Kidney tubule cell (primary cell): Measurements from ENCODE around the gene EYA2.
"Not testable (repeated sequence)": the region's sequence is repeated elsewhere in the genome, so short reads cannot be mapped to it uniquely, and the experiment has no call there.

Experiments used
- DNase-seq: peaks from one replicate; pipeline ENCODE4 v3.0.0-alpha.2; 2018; ENCODE audit warnings: low spot score

Gene EYA2

GRCh38 chr20:46932439-46932838 lies 37.8 kb downstream of the EYA2 start:
- DNase-seq, result not testable (repeated sequence)

GRCh38 chr20:46933150-46933549 lies 38.5 kb downstream of the EYA2 start:
- DNase-seq, result no peak

- no peak for DNase-seq
These were observed 40.2 kb downstream of the EYA2 start for GRCh38 chr20:46934746-46935287.

GRCh38 chr20:46935394-46936017 lies 40.9 kb downstream of the EYA2 start:
- no peak for DNase-seq

GRCh38 chr20:46936415-46937156 lies 41.9 kb downstream of the EYA2 start:
- DNase-seq, result no peak

GRCh38 chr20:46937157-46937523 lies 42.5 kb downstream of the EYA2 start:
- DNase-seq, result no peak

GRCh38 chr20:46937533-46938226 lies 43.0 kb downstream of the EYA2 start:
- no peak for DNase-seq

GRCh38 chr20:46938434-46938833 lies 43.8 kb downstream of the EYA2 start:
- no peak for DNase-seq

GRCh38 chr20:46939031-46939965 lies 44.7 kb downstream of the EYA2 start:
- DNase-seq, result peak; percentile 11

- DNase-seq, result no peak
These were observed 46.0 kb downstream of the EYA2 start for GRCh38 chr20:46940616-46941015.

GRCh38 chr20:46941404-46941803 lies 46.8 kb downstream of the EYA2 start:
- no peak for DNase-seq

- DNase-seq, result no peak
These were observed 49.4 kb downstream of the EYA2 start for GRCh38 chr20:46943861-46944591.

GRCh38 chr20:46945465-46945864 lies 50.8 kb downstream of the EYA2 start:
- DNase-seq, result peak; percentile 16

GRCh38 chr20:46946181-46946624 lies 51.6 kb downstream of the EYA2 start:
- DNase-seq, result no peak

- no peak for DNase-seq
These were observed 52.2 kb downstream of the EYA2 start for GRCh38 chr20:46946796-46947195.

- no peak for DNase-seq
These were observed 53.4 kb downstream of the EYA2 start for GRCh38 chr20:46948081-46948480.

- DNase-seq, result peak; percentile 25
These were observed 56.8 kb downstream of the EYA2 start for GRCh38 chr20:46951405-46951804.

- peak; percentile 9 for DNase-seq
These were observed 57.3 kb downstream of the EYA2 start for GRCh38 chr20:46951840-46952497.

- no peak for DNase-seq
These were observed 59.0 kb downstream of the EYA2 start for GRCh38 chr20:46953596-46953995.

- DNase-seq, result no peak
These were observed 59.9 kb downstream of the EYA2 start for GRCh38 chr20:46954490-46955038.
